ENCODE results near the gene C2CD5. TPM values are rescaled to one million over a fixed set of nuclear protein-coding genes. Genes with fewer than 3 reads are reported as not detected.

C2CD5 gene
- total RNA-seq, 1 experiment from 2014 or later = 44.6 TPM

DNA sequence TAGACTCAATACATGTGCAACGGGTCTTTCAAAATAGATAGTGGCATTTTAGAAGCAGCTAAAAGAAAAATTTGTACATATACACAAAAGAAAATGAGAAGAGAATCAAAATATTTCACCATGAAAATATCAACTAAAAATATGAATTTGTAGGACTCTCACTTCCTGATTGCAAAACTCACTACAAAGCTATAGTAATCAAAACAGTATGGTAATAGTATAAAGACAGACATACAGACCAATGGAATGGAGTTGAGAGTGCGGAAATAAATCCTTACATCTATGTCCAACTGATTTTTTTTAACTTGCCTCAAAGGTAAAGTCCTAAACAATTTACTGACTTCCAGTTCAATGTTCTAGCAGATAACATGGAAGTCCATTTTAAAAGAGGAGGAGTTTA is 13.1 kb downstream of the C2CD5 start:
- H3K27me3 Mint-ChIP-seq (ENCODE audit: insufficient read depth, unreplicated experiment) = no peaks in the 10 kb centered on the region
- POLR2A ChIA-PET = no interaction called here
- H3K27ac Mint-ChIP-seq (ENCODE audit: unreplicated experiment) = no peak overlapping the region

DNA sequence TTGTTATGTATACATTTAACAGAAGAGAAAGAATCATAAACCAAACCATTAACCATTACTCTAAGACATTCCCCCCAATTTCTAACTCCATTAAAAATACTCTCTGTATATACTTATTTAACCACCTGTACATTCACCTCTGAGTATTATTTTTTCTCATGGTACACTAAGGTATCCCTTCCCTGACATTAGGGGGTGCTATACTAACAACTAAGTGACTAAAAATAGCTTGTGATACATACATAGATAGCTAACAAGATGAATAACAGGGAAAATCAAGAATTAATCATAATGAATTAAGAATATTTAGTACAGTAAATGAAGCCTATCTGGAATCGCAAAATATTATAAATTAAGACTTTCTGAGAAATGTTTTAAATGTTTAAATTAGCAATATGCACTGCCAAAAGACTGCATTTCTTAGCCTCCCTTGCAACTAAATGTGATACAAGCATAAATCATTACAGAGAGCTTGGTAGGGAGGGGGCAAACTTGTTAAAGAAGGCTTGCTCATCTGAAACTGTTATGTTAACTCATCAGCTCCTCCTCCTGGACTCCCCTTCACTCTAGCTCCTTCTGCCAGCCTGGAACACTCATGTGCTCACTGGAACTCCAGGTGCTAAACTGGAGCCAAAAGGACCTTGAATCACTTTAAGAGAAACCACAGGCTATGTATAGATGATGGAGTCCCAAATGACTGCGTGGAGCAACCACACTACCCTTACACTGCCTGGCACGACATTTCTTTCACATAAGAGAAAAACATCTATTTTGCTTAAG is 14.9 kb downstream of the C2CD5 start:
- peaks cover 2% of the 10 kb centered on the region for H3K36me3 ChIP-seq (ENCODE audit: control insufficient read depth, insufficient read depth, low read length)
- peak in 1 of 2 experiments; percentile 32 for DNase-seq
- Mint-ChIP-seq H3K4me1 (ENCODE audit: low read depth, unreplicated experiment) (peaks cover 6% of the 10 kb centered on the region), H3K27me3 (ENCODE audit: insufficient read depth, unreplicated experiment) (no peaks in the 10 kb centered on the region), H3K9me3 (ENCODE audit: unreplicated experiment) (no peaks in the 10 kb centered on the region), H3K27ac (ENCODE audit: unreplicated experiment) (no peak overlapping the region), H3K4me3 (ENCODE audit: unreplicated experiment) (no peak overlapping the region), H3K36me3 (ENCODE audit: insufficient read depth, unreplicated experiment) (peaks cover 24% of the 10 kb centered on the region)
- TF ChIP-seq, protein P1, sequence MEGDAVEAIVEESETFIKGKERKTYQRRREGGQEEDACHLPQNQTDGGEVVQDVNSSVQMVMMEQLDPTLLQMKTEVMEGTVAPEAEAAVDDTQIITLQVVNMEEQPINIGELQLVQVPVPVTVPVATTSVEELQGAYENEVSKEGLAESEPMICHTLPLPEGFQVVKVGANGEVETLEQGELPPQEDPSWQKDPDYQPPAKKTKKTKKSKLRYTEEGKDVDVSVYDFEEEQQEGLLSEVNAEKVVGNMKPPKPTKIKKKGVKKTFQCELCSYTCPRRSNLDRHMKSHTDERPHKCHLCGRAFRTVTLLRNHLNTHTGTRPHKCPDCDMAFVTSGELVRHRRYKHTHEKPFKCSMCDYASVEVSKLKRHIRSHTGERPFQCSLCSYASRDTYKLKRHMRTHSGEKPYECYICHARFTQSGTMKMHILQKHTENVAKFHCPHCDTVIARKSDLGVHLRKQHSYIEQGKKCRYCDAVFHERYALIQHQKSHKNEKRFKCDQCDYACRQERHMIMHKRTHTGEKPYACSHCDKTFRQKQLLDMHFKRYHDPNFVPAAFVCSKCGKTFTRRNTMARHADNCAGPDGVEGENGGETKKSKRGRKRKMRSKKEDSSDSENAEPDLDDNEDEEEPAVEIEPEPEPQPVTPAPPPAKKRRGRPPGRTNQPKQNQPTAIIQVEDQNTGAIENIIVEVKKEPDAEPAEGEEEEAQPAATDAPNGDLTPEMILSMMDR (IDR thresholded peaks at IDR 0.05; ENCODE audit: insufficient read depth in 1 of 2, low read depth in 1 of 2, low read length in 1 of 2, severe bottlenecking in 1 of 2, unreplicated experiment in 1 of 2) = peak; percentile 63 to 66
- CTCF ChIA-PET = interaction anchor here (0.6 to 1.6 kb wide), 7 partner anchors 15 to 157 kb away, joined by 3 to 9 read pairs (median 6); partner anchors contain the start of genes C2CD5 and ETNK1
- H3K27me3 ChIP-seq (replicated peaks; ENCODE audit: control insufficient read depth, insufficient read depth, low read length) = no peaks in the 10 kb centered on the region
- POLR2A ChIA-PET = interaction anchor here (1.0 to 1.3 kb wide), 2 partner anchors 15 to 95 kb away, joined by 3 to 11 read pairs; partner anchors contain the start of genes C2CD5 and ETNK1
- peaks cover 8% of the 10 kb centered on the region for H3K9me3 ChIP-seq
- peaks cover 5% of the 10 kb centered on the region; the same call in 1 of the 2 replicates for H3K4me1 ChIP-seq
- BruUV-seq (replicated peaks) = no TSS peak
- no peak overlapping the region for H3K4me3 ChIP-seq (ENCODE audit: low read depth, low read length)
- intact Hi-C loops (cut with micrococcal nuclease; ENCODE audit: unreplicated experiment) = loop anchor here (1.0 to 2.0 kb wide), 4 partner anchors 15 to 141 kb away; partner anchors contain the start of gene C2CD5

More for the DNA sequence above, 13.1 kb downstream of the C2CD5 start:
- Histone ChIP-seq H3K27me3 (replicated peaks; ENCODE audit: control insufficient read depth, insufficient read depth, low read length) (no peaks in the 10 kb centered on the region), H3K4me1 (peaks cover 5% of the 10 kb centered on the region; the same call in 1 of the 2 replicates), H3K36me3 (ENCODE audit: control insufficient read depth, insufficient read depth, low read length) (peaks cover 2% of the 10 kb centered on the region), H3K9me3 (peaks cover 8% of the 10 kb centered on the region), H3K4me3 (ENCODE audit: low read depth, low read length) (no peak overlapping the region)
- no peaks in the 10 kb centered on the region for H3K9me3 Mint-ChIP-seq (ENCODE audit: unreplicated experiment)
- DNase-seq = no peak
- H3K4me1 Mint-ChIP-seq (ENCODE audit: low read depth, unreplicated experiment) = peaks cover 6% of the 10 kb centered on the region
- TF ChIP-seq, protein P1 (IDR thresholded peaks at IDR 0.05; ENCODE audit: insufficient read depth in 1 of 2, low read depth in 1 of 2, low read length in 1 of 2, severe bottlenecking in 1 of 2, unreplicated experiment in 1 of 2) = no peak
- intact Hi-C loops (cut with micrococcal nuclease; ENCODE audit: unreplicated experiment) = no loop called here
- H3K36me3 Mint-ChIP-seq (ENCODE audit: insufficient read depth, unreplicated experiment) = peaks cover 26% of the 10 kb centered on the region
- CTCF ChIA-PET = interaction anchor here (0.9 to 1.1 kb wide), 2 partner anchors 94 to 140 kb away, joined by 3 to 4 read pairs; partner anchors contain the start of gene ETNK1
- BruUV-seq (replicated peaks) = no TSS peak
- H3K4me3 Mint-ChIP-seq (ENCODE audit: unreplicated experiment) = no peak overlapping the region

DNA sequence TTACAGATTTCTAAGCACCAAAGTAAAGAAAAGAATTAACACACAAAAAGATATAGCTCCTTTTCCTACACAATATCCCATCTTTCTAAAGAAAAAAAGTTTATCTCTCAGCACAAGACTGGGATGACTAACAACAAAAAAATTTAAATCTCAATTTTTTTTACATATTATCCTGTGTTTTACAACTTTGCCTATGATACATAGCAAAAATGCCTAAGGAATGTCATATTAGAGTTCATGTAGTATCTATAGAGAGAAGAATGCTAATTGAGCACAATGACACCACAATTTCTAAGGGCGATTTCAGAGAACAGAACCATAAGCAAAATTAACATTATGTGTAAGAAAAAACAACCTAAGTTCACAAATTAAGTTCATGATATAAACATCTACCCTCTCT is 16.3 kb downstream of the C2CD5 start:
- no peak for DNase-seq
- no peaks in the 10 kb centered on the region for H3K27me3 Mint-ChIP-seq (ENCODE audit: insufficient read depth, unreplicated experiment)
- POLR2A ChIA-PET = no interaction called here
- no peaks in the 10 kb centered on the region for H3K9me3 Mint-ChIP-seq (ENCODE audit: unreplicated experiment)
- H3K36me3 ChIP-seq (ENCODE audit: control insufficient read depth, insufficient read depth, low read length) = no peaks in the 10 kb centered on the region; the same call in none of the 2 replicates
- intact Hi-C loops (cut with micrococcal nuclease; ENCODE audit: unreplicated experiment) = loop anchor here (2.0 kb wide), 2 partner anchors 35 to 143 kb away; no protein-coding TSS in a partner anchor
- no peak overlapping the region for H3K4me3 Mint-ChIP-seq (ENCODE audit: unreplicated experiment)
- CTCF ChIA-PET = no interaction called here
- H3K4me3 ChIP-seq (ENCODE audit: low read depth, low read length) = no peak overlapping the region
- H3K27me3 ChIP-seq (replicated peaks; ENCODE audit: control insufficient read depth, insufficient read depth, low read length) = no peaks in the 10 kb centered on the region
- peaks cover 25% of the 10 kb centered on the region for H3K36me3 Mint-ChIP-seq (ENCODE audit: insufficient read depth, unreplicated experiment)
- H3K9me3 ChIP-seq = peaks cover 8% of the 10 kb centered on the region
- TF ChIP-seq, protein P1 (IDR thresholded peaks at IDR 0.05; ENCODE audit: insufficient read depth in 1 of 2, low read depth in 1 of 2, low read length in 1 of 2, severe bottlenecking in 1 of 2, unreplicated experiment in 1 of 2) = no peak
- H3K27ac Mint-ChIP-seq (ENCODE audit: unreplicated experiment) = no peak overlapping the region
- peaks cover 6% of the 10 kb centered on the region for H3K4me1 Mint-ChIP-seq (ENCODE audit: low read depth, unreplicated experiment)
- no TSS peak for BruUV-seq (replicated peaks)
- H3K4me1 ChIP-seq = peaks cover 5% of the 10 kb centered on the region; the same call in 1 of the 2 replicates
